Skeletal muscle tissue (tissue), 4 donors: ENCODE results near the gene KAT6B. TPM values are rescaled to one million over a fixed set of nuclear protein-coding genes. Genes with fewer than 3 reads are reported as not detected.
A peak's percentile ranks its signal among the peaks of the same experiment; 100 is the strongest.
"Not testable (repeated sequence)": the region's sequence is repeated elsewhere in the genome, so short reads cannot be mapped to it uniquely, and the experiment has no call there.

ENCODE experiments used
- H3K27ac ChIP-seq: one replicate; pipeline ENCODE4 v1.7.0; 2013; ENCODE audit warnings: mild to moderate bottlenecking, low read depth, low read length, inconsistent platforms
- H3K27me3 ChIP-seq, 3 donors: one replicate each; pipeline ENCODE4 v1.7.0; 2013; ENCODE audit warnings: low read length in 3 of 3; ENCODE audit not compliant: control insufficient read depth in 3 of 3, insufficient read depth in 3 of 3
- H3K36me3 ChIP-seq, 3 donors: one replicate each; pipeline ENCODE4 v1.7.0; 2013; ENCODE audit warnings: low read length in 3 of 3; ENCODE audit not compliant: control insufficient read depth in 3 of 3, insufficient read depth in 3 of 3
- H3K4me1 ChIP-seq, 3 donors: one replicate each; pipeline ENCODE4 v1.7.0; 2013; ENCODE audit warnings: low read length in 3 of 3, mild to moderate bottlenecking in 3 of 3; ENCODE audit not compliant: control insufficient read depth in 3 of 3, insufficient read depth in 3 of 3
- H3K4me3 ChIP-seq, 3 donors: one replicate each; pipeline ENCODE4 v1.7.0; 2013; ENCODE audit warnings: low read length in 3 of 3
- H3K9ac ChIP-seq, 3 donors: one replicate each; pipeline ENCODE4 v1.7.0; 2013; ENCODE audit warnings: low read length in 3 of 3, mild to moderate bottlenecking in 3 of 3, moderate library complexity in 2 of 3, low read depth in 1 of 3
- H3K9me3 ChIP-seq, 3 donors: one replicate each; pipeline ENCODE4 v1.7.0; 2013; ENCODE audit warnings: low read length in 3 of 3; ENCODE audit not compliant: control insufficient read depth in 3 of 3
- total RNA-seq: library from RNA; depleted of rRNA; stranded (reverse); fragments of >200 nt; gene quantifications from one replicate; pipeline ENCODE4 v1.2.3, GENCODE V29; 2014
- donor health status: Osteomylitis.

KAT6B gene
- 49.6 TPM for total RNA-seq

DNA sequence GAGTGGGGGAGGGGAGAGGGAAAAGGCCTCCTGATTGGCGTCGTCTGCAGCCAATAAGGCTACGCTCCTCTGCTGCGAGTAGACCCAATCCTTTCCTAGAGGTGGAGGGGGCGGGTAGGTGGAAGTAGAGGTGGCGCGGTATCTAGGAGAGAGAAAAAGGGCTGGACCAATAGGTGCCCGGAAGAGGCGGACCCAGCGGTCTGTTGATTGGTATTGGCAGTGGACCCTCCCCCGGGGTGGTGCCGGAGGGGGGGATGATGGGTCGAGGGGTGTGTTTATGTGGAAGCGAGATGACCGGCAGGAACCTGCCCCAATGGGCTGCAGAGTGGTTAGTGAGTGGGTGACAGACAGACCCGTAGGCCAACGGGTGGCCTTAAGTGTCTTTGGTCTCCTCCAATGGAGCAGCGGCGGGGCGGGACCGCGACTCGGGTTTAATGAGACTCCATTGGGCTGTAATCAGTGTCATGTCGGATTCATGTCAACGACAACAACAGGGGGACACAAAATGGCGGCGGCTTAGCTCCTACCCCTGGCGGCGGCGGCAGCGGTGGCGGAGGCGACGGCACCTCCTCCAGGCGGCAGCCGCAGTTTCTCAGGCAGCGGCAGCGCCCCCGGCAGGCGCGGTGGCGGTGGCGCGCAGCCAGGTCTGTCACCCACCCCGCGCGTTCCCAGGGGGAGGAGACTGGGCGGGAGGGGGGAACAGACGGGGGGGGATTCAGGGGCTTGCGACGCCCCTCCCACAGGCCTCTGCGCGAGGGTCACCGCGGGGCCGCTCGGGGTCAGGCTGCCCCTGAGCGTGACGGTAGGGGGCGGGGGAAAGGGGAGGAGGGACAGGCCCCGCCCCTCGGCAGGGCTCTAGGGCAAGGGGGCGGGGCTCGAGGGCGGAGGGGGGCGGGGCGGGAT is at the start of gene KAT6B:
TSS of gene KAT6B (plus strand) at position 459 of the 903 bp plus-strand sequence. CDS start 16,258 bp downstream, outside the sequence.
- Histone ChIP-seq H3K27ac (peak within 1 kb of the TSS; percentile 99), H3K4me1 (peaks cover 29 to 43% (median 32%) of the 10 kb centered on the region in 3 donors), H3K36me3 (no peaks in the 10 kb centered on the region), H3K9ac (peak within 1 kb of the TSS; percentile 79 to 92 (median 79)), H3K4me3 (peak within 1 kb of the TSS; percentile 93 to 95 (median 94)), H3K27me3 (no peaks in the 10 kb centered on the region), H3K9me3 (no peaks in the 10 kb centered on the region)

DNA sequence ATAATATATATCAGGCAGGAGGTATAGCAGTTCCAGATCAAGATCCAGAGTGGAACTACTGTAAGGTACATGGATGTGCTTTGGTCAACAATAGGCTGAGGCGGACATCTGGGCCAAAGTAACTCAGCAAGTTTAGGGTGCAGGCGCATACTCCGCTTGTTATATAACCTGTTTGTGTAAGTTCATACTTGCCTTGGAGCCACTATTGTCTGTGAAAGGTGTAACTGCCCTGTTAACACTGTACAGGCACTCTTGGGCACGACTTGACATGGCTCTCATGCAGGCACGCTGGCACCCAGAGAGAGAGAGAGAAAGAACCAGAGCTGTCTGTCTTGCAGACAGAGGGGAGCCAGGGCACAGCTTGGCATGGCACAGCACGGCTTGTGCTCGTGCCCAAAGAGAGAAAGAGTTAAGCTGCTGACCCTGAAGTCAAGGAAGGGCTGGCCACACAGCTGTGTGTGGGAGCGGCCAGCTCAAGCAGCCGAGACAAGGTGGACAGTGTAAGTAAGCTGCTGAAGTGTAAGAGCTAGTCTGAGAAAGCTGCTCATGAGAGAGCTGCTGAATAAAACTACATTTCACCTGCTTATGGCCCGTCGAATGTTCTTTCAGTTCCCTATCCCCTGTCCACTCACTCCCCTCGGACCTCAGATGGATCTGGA is 47.8 kb upstream of the KAT6B start:
- Histone ChIP-seq H3K27me3 (no peaks in the 10 kb centered on the region), H3K36me3 (no peaks in the 10 kb centered on the region), H3K9ac (no peak overlapping the region), H3K4me3 (no peak overlapping the region), H3K9me3 (no peaks in the 10 kb centered on the region), H3K27ac (no peak overlapping the region), H3K4me1 (no peaks in the 10 kb centered on the region)

DNA sequence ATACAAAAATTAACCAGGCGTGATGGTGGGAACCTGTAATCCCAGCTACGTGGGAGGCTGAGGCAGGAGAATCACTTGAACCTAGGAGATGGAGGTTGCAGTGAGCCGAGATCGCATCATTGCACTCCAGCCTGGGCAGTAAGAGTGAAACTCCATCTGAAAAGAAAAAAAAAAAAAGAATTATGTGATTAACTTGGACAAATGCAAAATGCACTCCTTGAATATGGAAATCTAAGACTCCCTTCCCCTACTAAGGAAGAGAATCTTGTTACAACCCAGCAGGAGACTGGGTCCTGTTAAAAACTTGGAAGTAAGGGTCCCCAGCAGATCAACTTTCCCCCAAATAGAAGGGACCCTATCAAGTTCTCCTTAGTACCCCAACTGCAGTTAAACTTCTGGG is 44.5 kb upstream of the KAT6B start:
- H3K9me3 ChIP-seq, H3K27ac ChIP-seq, H3K9ac ChIP-seq, H3K27me3 ChIP-seq, H3K36me3 ChIP-seq, H3K4me1 ChIP-seq, H3K4me3 ChIP-seq: not testable (repeated sequence)

DNA sequence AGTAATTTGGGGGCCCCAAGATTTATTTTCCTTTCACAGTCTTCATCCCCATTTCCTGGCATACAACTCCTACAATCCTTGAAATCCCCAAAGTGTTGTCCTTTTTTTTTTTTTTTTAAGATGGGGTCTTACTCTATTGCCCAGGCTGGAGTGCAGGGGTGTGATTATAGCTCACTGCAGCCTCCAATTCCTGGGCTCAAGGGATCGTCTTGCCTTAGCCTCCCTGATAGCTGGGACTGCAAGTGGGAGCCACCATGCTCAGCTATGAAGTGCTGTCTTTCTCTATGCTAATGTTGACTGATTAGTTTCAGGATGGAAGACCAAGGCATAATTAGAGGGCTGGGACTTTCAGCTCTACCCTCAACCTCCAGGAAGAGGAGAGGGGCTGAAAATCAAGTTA is 41.9 kb upstream of the KAT6B start:
- Histone ChIP-seq H3K9ac (no peak overlapping the region), H3K27ac (no peak overlapping the region), H3K27me3 (no peaks in the 10 kb centered on the region), H3K4me1 (no peaks in the 10 kb centered on the region), H3K4me3 (no peak overlapping the region), H3K9me3 (no peaks in the 10 kb centered on the region), H3K36me3 (no peaks in the 10 kb centered on the region)

DNA sequence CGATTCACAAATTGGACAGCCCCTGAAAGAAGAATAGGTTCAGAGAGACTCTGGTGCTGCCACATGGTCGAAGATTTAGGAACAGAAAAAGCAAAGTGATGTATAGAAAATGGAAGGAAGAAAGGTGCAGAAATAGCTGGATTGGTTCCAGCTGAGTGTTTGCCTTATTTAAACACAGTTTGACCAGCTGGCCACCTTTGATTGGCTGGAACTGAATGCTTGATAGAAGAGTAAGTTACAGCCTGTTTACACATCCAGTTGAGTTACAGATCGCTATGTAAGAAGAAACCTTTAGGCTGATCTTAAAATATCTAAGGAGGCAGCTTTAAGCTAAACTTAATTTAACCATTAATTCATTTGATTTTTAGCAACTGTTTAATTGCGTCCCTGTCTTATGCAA is 40.3 kb upstream of the KAT6B start:
- no peaks in the 10 kb centered on the region for H3K27me3 ChIP-seq

DNA sequence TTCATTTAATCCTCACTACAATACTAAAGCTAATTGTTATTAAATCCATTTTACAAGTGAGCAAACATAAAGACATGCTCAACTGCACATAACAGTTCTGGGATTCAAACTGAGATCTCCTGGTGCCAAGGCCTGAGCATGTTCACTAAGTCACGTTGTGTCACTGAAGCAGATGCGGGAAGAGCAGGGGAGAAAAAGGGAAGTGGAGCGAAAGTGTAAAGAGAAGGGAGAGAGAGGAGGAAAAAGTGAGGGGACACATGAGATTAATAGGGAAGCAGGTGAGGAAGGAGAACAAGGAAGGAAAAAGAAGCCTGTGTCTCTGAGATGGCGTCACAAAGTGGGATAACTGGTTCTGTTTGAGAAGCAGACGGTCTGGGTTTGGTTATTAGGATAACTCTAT is 38.9 kb upstream of the KAT6B start:
- Histone ChIP-seq H3K27ac (no peak overlapping the region), H3K36me3 (no peaks in the 10 kb centered on the region), H3K9ac (no peak overlapping the region), H3K4me1 (no peaks in the 10 kb centered on the region), H3K4me3 (no peak overlapping the region), H3K27me3 (no peaks in the 10 kb centered on the region), H3K9me3 (no peaks in the 10 kb centered on the region)

More for the DNA sequence above, 40.3 kb upstream of the KAT6B start:
- no peaks in the 10 kb centered on the region for H3K36me3 ChIP-seq
- no peaks in the 10 kb centered on the region for H3K9me3 ChIP-seq
- H3K27ac ChIP-seq = no peak overlapping the region
- no peak overlapping the region for H3K9ac ChIP-seq
- H3K4me1 ChIP-seq = no peaks in the 10 kb centered on the region
- H3K4me3 ChIP-seq = no peak overlapping the region

DNA sequence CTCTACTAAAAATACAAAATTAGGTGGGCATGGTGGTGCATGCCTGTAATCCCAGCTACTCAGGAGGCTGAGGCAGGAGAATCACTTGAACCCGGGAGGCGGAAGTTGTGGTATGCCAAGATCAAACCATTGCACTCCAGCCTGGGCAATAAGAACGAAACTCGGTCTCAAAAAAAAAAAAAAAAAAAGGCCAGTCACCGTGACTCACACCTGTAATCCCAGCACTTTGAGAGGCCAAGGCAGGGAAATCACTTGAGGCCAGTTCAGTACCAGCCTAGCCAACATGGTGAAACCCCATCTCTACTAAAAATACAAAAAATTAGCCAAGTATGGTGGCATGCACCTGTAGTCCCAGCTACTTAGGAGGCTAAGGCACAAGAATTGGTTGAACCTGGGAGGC is 34.4 kb upstream of the KAT6B start:
- not testable (repeated sequence) for H3K27ac ChIP-seq, H3K27me3 ChIP-seq, H3K4me1 ChIP-seq, H3K9me3 ChIP-seq, H3K36me3 ChIP-seq, H3K9ac ChIP-seq, H3K4me3 ChIP-seq

DNA sequence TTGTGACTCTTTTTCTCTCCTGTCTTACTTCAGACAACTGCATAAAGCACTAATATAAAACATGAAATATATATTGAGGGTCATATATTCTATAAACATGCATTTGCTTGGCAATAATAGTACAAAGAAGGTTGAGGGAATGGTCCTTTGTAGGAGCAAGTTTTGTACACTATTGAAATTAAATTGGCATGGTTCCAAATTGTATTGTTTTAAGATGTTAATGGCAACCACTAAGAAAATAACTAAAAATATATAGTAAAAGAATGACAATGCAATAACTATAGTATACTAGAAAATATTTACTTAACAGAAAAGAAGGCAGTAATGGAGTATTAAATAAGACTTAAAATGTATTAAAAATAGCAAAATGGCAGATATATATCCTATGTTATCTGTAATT is 33.7 kb upstream of the KAT6B start:
- no peaks in the 10 kb centered on the region for H3K4me1 ChIP-seq
- no peaks in the 10 kb centered on the region for H3K36me3 ChIP-seq
- H3K9me3 ChIP-seq = no peaks in the 10 kb centered on the region
- H3K4me3 ChIP-seq = no peak overlapping the region
- no peak overlapping the region for H3K27ac ChIP-seq
- no peaks in the 10 kb centered on the region for H3K27me3 ChIP-seq
- no peak overlapping the region for H3K9ac ChIP-seq

DNA sequence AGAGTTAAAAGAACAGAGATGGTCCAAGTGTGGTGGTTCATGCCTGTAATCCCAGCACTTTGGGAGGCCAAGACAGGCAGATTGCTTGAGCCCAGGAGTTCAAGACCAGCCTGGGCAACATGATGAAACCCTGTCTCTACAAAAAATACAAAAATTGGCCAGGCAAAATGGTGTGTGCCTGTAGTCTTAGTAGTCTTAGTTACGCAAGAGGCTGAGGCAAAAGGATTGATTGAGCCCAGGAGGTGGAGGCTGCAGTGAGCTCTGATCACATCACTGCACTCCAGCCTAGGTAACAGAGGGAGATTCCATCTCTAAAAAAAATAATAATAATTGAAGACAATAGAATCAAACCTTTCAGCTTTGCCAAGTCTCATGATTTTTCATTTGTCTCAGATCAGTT is 33.2 kb upstream of the KAT6B start:
- not testable (repeated sequence) for H3K4me3 ChIP-seq, H3K9ac ChIP-seq, H3K36me3 ChIP-seq, H3K9me3 ChIP-seq, H3K4me1 ChIP-seq, H3K27ac ChIP-seq, H3K27me3 ChIP-seq

DNA sequence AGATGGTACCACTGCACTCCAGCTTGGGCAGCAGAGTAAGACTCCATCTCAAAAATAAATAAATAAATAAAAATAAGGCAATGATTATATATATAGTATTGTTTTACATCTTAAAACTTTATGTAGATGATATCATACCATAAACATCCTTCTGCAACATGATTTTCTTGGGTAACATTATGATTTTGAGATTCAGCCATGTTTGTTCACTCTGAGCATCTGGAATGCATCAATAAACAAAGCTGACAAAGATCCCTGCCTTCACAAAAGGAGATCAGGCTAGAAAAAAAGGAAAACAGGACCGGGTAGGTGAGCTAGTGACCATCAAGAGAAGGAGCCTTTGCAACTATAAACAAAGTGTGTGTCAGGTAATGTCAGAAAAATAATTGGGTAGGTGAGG is 31.9 kb upstream of the KAT6B start:
- Histone ChIP-seq H3K9me3 (no peaks in the 10 kb centered on the region), H3K27ac (no peak overlapping the region), H3K27me3 (no peaks in the 10 kb centered on the region), H3K4me3 (no peak overlapping the region), H3K4me1 (no peaks in the 10 kb centered on the region), H3K9ac (no peak overlapping the region), H3K36me3 (no peaks in the 10 kb centered on the region)
